ENCODE results near the gene KCNT1.

GRCh38 chr9:135802876-135803419, 101.0 kb downstream of the KCNT1 start:
- TF ChIP-seq CTCF (IDR thresholded peaks at IDR 0.05) (no peak), HMGXB4 (CRISPR knock-in tag; IDR thresholded peaks at IDR 0.05; ENCODE audit: borderline replicate concordance) (no peak), USF2 (IDR thresholded peaks at IDR 0.05) (no peak)
